Left kidney (tissue), 2 donors: ENCODE results near the gene THEMIS. TPM values are rescaled to one million over a fixed set of nuclear protein-coding genes. Genes with fewer than 3 reads are reported as not detected.
A peak's percentile ranks its signal among the peaks of the same experiment; 100 is the strongest.
"Not testable (repeated sequence)": the region's sequence is repeated elsewhere in the genome, so short reads cannot be mapped to it uniquely, and the experiment has no call there.

Experiments
- DNase-seq: peaks from one replicate; pipeline ENCODE4 v3.0.0-alpha.2; 2013
- polyA plus RNA-seq: library from polyadenylated mRNA; unstranded; fragments of 120-200 nt; gene quantifications from one replicate; pipeline ENCODE4 v1.2.1, GENCODE V29; 2013; ENCODE audit not compliant: insufficient read length

THEMIS gene
- polyA plus RNA-seq, 1 donor = 0.08 TPM

GRCh38 chr6:127796713-127797112 is 104.1 kb downstream of the THEMIS start:
- DNase-seq = no peak

- no peak for DNase-seq
Measured at GRCh38 chr6:127794405-127794804, 106.5 kb downstream of the THEMIS start.

- DNase-seq = no peak
Measured at GRCh38 chr6:127793396-127793795, 107.5 kb downstream of the THEMIS start.

GRCh38 chr6:127792616-127793015 is 108.2 kb downstream of the THEMIS start:
- DNase-seq = no peak

- DNase-seq = no peak
Measured at GRCh38 chr6:127791779-127792528, 108.9 kb downstream of the THEMIS start.

- DNase-seq = no peak
Measured at GRCh38 chr6:127790571-127790970, 110.3 kb downstream of the THEMIS start.

- DNase-seq = no peak
Measured at GRCh38 chr6:127786109-127786508, 114.7 kb downstream of the THEMIS start.

- DNase-seq = no peak
Measured at GRCh38 chr6:127784468-127784867, 116.4 kb downstream of the THEMIS start.

GRCh38 chr6:127781636-127782272 is 119.1 kb downstream of the THEMIS start:
- not testable (repeated sequence) for DNase-seq

GRCh38 chr6:127776320-127776719 is 124.5 kb downstream of the THEMIS start:
- DNase-seq = no peak

- no peak for DNase-seq
Measured at GRCh38 chr6:127775371-127775770, 125.5 kb downstream of the THEMIS start.

- DNase-seq = no peak
Measured at GRCh38 chr6:127768745-127769144, 132.1 kb downstream of the THEMIS start.

GRCh38 chr6:127768223-127768622 is 132.6 kb downstream of the THEMIS start:
- no peak for DNase-seq

- no peak for DNase-seq
Measured at GRCh38 chr6:127765949-127766348, 134.9 kb downstream of the THEMIS start.

GRCh38 chr6:127762284-127762683 is 138.6 kb downstream of the THEMIS start:
- DNase-seq = no peak

GRCh38 chr6:127761084-127761483 is 139.8 kb downstream of the THEMIS start:
- no peak for DNase-seq

- no peak for DNase-seq
Measured at GRCh38 chr6:127749095-127749494, 151.8 kb downstream of the THEMIS start.

GRCh38 chr6:127748290-127748689 is 152.6 kb downstream of the THEMIS start:
- DNase-seq = no peak

- no peak for DNase-seq
Measured at GRCh38 chr6:127738423-127738822, 162.4 kb downstream of the THEMIS start.

GRCh38 chr6:127737768-127738167 is 163.1 kb downstream of the THEMIS start:
- DNase-seq = no peak

GRCh38 chr6:127737009-127737486 is 163.8 kb downstream of the THEMIS start:
- peak; percentile 59 for DNase-seq

- no peak for DNase-seq
Measured at GRCh38 chr6:127732927-127733326, 167.9 kb downstream of the THEMIS start.

GRCh38 chr6:127727260-127727953 is 173.5 kb downstream of the THEMIS start:
- DNase-seq = no peak
